Effector memory CD4-positive, alpha-beta T cell (primary cell): ENCODE data around the gene SLC17A9.

Experiments
- DNase-seq, 3 donors: peaks; one replicate each; pipeline ENCODE4 v3.0.0-alpha.2; 2020
- H3K27ac ChIP-seq: 2 replicates; pipeline ENCODE4 v1.7.0; 2013; ENCODE audit warnings: mild to moderate bottlenecking, low read length, moderate library complexity; ENCODE audit not compliant: insufficient read depth, poor library complexity, severe bottlenecking
- H3K27me3 ChIP-seq: replicated peaks from 2 replicates; pipeline ENCODE4 v1.7.0; 2013; ENCODE audit warnings: mild to moderate bottlenecking, low read length; ENCODE audit not compliant: insufficient read depth, control insufficient read depth, poor library complexity, severe bottlenecking
- H3K36me3 ChIP-seq: 2 replicates; pipeline ENCODE4 v1.7.0; 2013; ENCODE audit warnings: mild to moderate bottlenecking, low read length, moderate library complexity; ENCODE audit not compliant: control insufficient read depth, insufficient read depth
- H3K4me1 ChIP-seq: 2 replicates; pipeline ENCODE4 v1.7.0; 2013; ENCODE audit warnings: low read length, mild to moderate bottlenecking; ENCODE audit not compliant: control insufficient read depth, insufficient read depth, poor library complexity, severe bottlenecking
- H3K4me3 ChIP-seq: 2 replicates; pipeline ENCODE4 v1.7.0; 2013; ENCODE audit warnings: low read length, low read depth, mild to moderate bottlenecking; ENCODE audit not compliant: insufficient read depth, poor library complexity, severe bottlenecking
- H3K9me3 ChIP-seq: 2 replicates; pipeline ENCODE4 v1.7.0; 2013; ENCODE audit warnings: mild to moderate bottlenecking, low read length, moderate library complexity; ENCODE audit not compliant: control insufficient read depth

The SLC17A9 gene

DNA sequence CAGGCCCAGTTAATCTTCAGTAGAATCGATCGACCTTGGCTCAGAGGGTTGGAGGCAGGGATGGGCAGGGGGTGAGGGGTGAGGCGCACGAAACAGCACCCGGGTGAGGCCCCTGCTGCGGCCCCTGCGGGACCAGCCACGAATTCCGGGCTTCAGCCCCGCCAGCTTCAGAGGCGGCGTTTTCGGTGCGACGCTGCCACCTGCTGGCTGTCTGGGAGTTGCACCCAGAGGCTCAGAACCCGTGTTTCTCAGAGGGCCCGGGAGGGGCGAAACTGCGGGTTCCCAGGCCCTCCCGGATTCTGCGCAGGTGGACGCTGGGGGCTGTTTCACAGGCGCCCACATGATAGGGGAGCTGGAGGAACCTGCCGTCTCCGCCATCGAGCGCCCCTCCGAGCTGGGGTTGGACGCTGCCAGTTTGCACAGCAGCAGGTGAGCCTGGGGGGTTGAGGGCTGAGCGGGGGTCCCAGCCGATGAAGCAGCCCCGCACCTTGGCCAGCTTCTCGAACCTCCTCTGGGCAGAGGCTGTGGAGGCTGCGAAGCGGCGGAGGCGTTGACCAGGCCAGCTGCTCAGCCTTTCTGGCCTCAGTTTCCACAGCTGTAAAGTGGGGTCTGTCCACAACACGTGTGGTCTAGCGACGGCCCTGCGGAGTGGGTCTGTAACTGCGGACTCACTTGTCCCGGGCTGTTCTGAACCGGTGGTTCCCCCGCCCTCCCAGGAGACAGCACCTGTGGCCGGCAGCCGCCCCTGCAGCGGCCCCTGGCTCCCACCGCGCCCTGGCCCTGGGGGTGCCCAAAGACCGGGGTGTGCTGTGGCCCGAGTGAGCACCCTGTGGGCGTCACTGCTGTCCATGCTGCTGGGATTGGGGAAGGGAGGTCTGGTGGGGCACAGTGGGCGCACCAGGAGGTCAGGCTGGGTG, 56.8 kb downstream of the SLC17A9 start:
- no peaks in the 10 kb centered on the region for H3K36me3 ChIP-seq
- H3K9me3 ChIP-seq: peaks cover 4% of the 10 kb centered on the region
- peaks cover 54% of the 10 kb centered on the region for H3K4me1 ChIP-seq
- no peak overlapping the region for H3K27ac ChIP-seq
- peaks cover 42% of the 10 kb centered on the region for H3K27me3 ChIP-seq
- DNase-seq: peak; percentile 62 to 73 (median 67)
- H3K4me3 ChIP-seq: peak overlapping the region; percentile 35

DNA sequence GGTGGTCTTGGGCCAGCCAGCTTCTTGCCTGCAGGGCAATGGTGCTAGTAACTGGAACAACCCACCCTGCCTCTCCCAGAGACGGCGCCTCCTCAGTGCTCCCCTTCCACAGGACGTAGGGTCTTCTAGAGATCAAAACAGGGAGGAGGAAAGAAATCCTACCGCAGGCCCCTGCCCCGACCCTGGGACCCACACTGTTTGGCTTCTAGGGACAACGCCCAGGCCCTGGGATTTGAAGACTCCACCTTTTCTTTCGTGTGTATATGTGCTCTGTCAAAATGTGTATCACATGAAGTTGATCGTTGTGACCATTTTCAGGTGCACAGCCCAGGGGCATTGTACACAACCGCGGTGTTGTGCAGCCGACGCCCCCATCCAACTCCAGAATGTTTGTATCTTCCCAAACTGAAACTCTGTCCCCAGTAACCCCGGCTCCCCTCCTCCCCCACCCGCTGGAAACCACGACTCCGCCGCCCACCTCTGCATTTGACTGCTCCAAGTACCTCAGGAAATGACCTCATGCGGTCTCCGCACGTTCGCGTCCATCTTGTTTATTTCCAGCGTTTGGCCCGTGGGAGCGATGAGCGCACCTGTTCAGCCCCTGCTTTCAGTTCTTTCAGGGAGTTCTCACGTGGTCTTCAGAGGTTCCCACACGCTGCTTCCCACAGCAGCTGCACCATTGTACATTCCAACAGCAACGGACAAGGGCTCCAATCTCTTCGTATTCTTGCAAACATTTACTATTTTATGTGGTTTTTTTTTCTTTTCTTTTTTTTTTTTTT, 57.7 kb downstream of the SLC17A9 start:
- peaks cover 48% of the 10 kb centered on the region for H3K4me1 ChIP-seq
- no peak overlapping the region for H3K27ac ChIP-seq
- DNase-seq: peak; percentile 52 to 72 (median 67)
- H3K36me3 ChIP-seq: no peaks in the 10 kb centered on the region
- H3K4me3 ChIP-seq: peak overlapping the region; percentile 35
- peaks cover 34% of the 10 kb centered on the region for H3K27me3 ChIP-seq
- H3K9me3 ChIP-seq: peaks cover 4% of the 10 kb centered on the region

DNA sequence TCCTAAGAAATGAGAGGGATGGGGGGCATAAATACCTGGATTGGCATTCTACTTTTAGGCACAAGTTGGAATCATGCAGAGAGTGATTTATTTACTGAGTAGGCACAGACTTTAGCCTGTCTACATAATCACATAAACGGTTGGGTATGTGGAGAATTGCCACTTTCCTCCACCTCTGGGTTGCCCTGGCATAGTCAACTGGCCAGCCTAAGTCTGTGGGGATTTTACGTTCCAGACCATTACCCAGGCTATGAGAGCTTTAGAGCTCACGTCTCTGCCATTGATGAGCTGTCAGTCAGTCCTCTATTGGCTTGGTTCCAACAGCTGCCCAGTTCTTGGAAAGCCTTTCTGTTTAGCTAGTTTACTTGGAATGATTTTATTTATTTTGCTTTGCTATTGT, 59.3 kb downstream of the SLC17A9 start:
- Histone ChIP-seq H3K4me1 (peaks cover 34% of the 10 kb centered on the region), H3K9me3 (peaks cover 4% of the 10 kb centered on the region), H3K27ac (no peak overlapping the region), H3K36me3 (no peaks in the 10 kb centered on the region), H3K4me3 (no peak overlapping the region), H3K27me3 (peaks cover 22% of the 10 kb centered on the region)
- DNase-seq: no peak

DNA sequence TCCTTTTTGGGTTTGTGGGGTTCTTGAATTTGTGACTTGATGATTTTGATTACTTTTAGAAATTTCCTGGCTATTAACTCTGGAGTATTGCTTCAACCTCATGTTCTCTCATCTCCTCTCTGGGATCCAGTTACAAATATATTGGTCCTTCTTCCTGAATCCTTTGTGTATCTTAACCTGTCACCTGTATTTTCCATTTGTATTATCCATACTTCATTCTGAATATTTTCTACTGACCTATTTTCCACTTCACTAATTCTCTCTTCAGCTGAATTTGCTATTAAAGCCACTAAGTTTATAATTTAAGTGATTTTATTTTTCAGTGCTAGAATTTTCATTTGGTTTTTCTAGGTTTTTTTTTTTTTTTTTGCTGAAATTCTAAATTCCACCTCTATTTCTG, 60.7 kb downstream of the SLC17A9 start:
- Histone ChIP-seq H3K27me3 (peaks cover 8% of the 10 kb centered on the region), H3K36me3 (no peaks in the 10 kb centered on the region)

DNA sequence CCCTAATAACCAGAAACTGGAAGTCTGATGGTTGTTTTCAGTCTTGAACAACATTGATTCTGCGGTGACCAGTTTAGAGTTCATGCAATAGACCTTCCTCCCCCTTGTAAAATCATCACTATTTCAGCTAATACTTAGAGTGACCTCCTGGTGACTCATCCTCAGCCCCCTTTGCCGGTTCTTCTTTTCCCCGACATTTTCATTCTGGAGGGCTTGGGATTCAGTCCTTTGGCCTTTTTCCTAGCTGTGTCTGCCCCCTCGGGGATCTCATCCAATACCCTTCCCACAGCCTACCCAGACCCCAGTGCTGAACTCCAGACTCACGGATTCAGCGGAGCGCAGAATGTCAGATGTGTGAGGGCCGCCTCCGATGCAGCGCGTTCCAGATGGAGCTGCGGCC, 61.8 kb downstream of the SLC17A9 start:
- Histone ChIP-seq H3K9me3 (peaks cover 4% of the 10 kb centered on the region), H3K36me3 (no peaks in the 10 kb centered on the region), H3K27me3 (no peaks in the 10 kb centered on the region), H3K4me3 (no peak overlapping the region), H3K27ac (no peak overlapping the region), H3K4me1 (peaks cover 11% of the 10 kb centered on the region)
- DNase-seq: no peak

More for the DNA sequence above, 60.7 kb downstream of the SLC17A9 start:
- Histone ChIP-seq H3K27ac (no peak overlapping the region), H3K9me3 (peaks cover 4% of the 10 kb centered on the region), H3K4me3 (no peak overlapping the region), H3K4me1 (peaks cover 20% of the 10 kb centered on the region)
- no peak for DNase-seq

DNA sequence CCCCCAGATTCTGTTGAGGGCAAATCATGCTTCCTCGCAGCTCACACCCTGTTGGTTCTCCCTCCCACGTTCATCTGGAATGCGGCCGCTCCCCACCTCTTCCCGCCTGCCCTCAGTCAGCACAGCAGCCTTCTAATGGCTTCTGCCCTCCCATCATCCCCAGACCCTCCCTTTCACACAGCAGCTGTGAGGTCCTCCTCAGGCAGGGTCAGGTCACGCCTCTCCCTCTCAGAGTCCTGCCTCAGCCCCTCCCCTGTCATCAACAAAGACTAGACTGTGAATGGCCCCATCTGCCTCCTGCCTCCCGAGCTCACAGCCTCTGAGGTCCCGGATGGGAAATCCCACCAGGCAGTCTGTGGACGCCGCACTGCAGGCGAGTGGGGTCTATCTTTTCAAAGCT, 62.2 kb downstream of the SLC17A9 start:
- no peak overlapping the region for H3K27ac ChIP-seq
- H3K27me3 ChIP-seq: no peaks in the 10 kb centered on the region
- peaks cover 7% of the 10 kb centered on the region for H3K4me1 ChIP-seq
- no peaks in the 10 kb centered on the region for H3K36me3 ChIP-seq
- H3K9me3 ChIP-seq: peaks cover 4% of the 10 kb centered on the region
- no peak overlapping the region for H3K4me3 ChIP-seq
- no peak for DNase-seq

DNA sequence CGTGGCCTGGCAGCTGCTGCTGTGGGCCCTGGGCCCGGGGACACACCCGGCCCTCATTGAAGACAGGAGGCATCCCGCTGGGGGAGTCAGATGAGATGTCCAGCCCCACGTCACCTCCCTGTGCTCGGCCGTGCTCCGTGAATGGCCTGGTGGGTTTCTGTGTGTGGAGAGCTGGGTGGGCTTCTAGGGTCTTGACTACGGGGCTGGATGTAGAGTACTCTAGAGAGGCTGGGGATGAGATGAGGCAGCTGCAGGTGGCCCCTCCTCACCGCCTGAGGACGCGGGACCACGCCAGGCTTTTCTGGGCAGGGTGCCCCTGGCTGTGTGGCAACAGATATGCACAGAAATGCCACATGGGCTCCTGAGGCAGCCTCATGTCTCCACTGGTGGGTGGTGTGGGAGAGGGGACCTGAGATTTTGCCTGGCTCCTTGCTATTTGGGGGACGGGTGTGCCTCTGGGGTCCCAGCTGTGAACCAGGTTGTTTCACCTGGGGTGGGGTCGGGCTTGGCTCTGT, 62.7 kb downstream of the SLC17A9 start:
- Histone ChIP-seq H3K4me3 (no peak overlapping the region), H3K4me1 (peaks cover 3% of the 10 kb centered on the region), H3K36me3 (no peaks in the 10 kb centered on the region), H3K27me3 (no peaks in the 10 kb centered on the region), H3K27ac (no peak overlapping the region), H3K9me3 (peaks cover 4% of the 10 kb centered on the region)
- DNase-seq: no peak

DNA sequence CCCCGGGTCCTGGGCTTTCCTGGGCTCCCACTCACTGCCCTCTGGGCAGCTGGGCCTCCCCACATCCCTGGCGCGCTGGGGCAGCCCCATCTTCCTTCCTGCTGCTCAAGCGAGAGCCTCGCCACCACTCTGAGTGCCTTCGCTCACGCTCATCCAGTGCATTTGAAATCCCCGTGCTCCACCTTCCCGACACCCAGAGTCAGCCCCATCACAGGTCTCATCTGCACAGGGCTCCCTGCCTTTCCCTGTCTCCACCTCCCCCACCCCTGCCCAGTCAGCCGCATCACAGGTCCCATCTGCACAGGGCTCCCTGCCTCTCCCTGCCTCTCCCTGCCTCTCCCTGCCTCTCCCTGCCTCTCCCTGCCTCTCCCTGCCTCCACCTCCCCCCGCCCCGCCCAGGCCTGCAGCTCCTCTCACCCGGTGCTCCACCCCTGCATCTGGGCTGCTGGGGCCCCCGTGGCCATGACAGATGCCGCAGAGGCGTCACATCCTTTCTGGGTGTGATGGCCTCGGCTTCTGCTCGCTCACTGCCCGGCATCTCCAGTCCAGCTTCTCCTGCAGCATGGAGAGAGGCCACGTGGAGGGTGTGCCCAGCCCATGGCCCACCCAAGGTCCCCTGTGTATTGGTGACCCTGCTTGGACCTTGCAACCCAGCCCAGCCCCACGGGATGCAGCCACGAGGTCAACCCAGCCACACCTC, 63.3 kb downstream of the SLC17A9 start:
- Histone ChIP-seq H3K4me3 (no peak overlapping the region), H3K9me3 (peaks cover 4% of the 10 kb centered on the region), H3K27ac (no peak overlapping the region), H3K36me3 (no peaks in the 10 kb centered on the region), H3K4me1 (no peaks in the 10 kb centered on the region), H3K27me3 (no peaks in the 10 kb centered on the region)
- DNase-seq: no peak

DNA sequence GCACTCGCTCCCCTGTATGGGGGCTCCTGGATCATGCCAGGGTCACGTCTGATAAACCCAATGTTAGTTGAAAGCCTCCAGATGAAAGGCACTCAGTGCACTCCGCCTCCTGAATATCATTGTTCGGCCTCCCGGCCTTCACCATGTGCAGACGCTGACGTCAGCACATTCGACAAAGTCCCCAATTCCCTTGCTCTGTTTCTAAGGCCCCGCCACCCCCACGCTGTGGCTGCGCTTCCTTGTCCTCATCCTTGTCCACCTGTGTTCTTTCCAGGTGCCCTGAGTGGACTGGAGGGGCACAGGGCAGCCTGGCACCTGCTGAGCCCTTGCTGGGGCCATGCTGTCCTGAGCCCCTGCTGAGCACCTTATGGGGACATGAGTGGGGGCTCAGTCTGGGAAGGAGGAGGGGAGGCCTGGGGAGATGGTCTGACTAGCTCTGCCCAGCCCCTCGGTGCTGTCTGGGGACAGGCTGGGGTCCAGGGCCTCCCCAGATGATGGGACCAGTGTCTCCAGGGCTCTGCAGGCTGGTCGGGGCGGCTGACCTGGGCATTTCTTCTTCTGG, 64.1 kb downstream of the SLC17A9 start:
- DNase-seq: no peak
- Histone ChIP-seq H3K4me3 (no peak overlapping the region), H3K27ac (no peak overlapping the region), H3K36me3 (no peaks in the 10 kb centered on the region), H3K9me3 (peaks cover 4% of the 10 kb centered on the region), H3K27me3 (no peaks in the 10 kb centered on the region), H3K4me1 (no peaks in the 10 kb centered on the region)
